Activated T-helper 2 cell treated with anti-CD3 and anti-CD28 coated beads, Interferon-gamma antibody, Interleukin-2, Interleukin-4, amounts not matched to agents 10 μg/mL and 5 μg/mL and 100 μg/mL, durations not matched to agents 14 hours and 24 hours and 36 hours (primary cell): ENCODE results near the gene CLIP4. TPM values are rescaled to one million over a fixed set of nuclear protein-coding genes. Genes with fewer than 3 reads are reported as not detected.

Source experiments
- DNase-seq: peaks from one replicate; pipeline ENCODE4 v3.0.0; 2021; ENCODE audit warnings: low spot score
- H3K27ac Mint-ChIP-seq: one replicate; pipeline ENCODE4 v1.8.0; 2021; ENCODE audit warnings: mixed read lengths
- H3K27me3 Mint-ChIP-seq: one replicate; pipeline ENCODE4 v1.8.0; 2021; ENCODE audit warnings: low read depth, mixed read lengths
- H3K36me3 Mint-ChIP-seq: one replicate; pipeline ENCODE4 v1.8.0; 2021; ENCODE audit warnings: low read depth, mixed read lengths
- H3K4me1 Mint-ChIP-seq: one replicate; pipeline ENCODE4 v1.8.0; 2021; ENCODE audit warnings: low read depth, mixed read lengths
- H3K4me3 Mint-ChIP-seq: one replicate; pipeline ENCODE4 v1.8.0; 2021; ENCODE audit warnings: low read depth, mild to moderate bottlenecking, moderate library complexity, mixed read lengths
- H3K9me3 Mint-ChIP-seq: one replicate; pipeline ENCODE4 v1.8.0; 2021; ENCODE audit warnings: mixed read lengths
- intact Hi-C: fragments of 100-400 bp; cut with micrococcal nuclease; formaldehyde crosslinking; loops from one replicate; pipeline ENCODE4 v1.15.1; 2023
- total RNA-seq: library from RNA; stranded (reverse); gene quantifications from 2 replicates; pipeline ENCODE4 v1.2.3, GENCODE V29; 2022

CLIP4 gene
- total RNA-seq, 1 donor from 2014 or later, result 21.5 TPM

GRCh38 chr2:29209551-29209950 is 94.3 kb downstream of the CLIP4 start:
- intact Hi-C loops, result no loop called here
- Mint-ChIP-seq H3K4me3 (no peak overlapping the region), H3K9me3 (no peaks in the 10 kb centered on the region), H3K4me1 (no peaks in the 10 kb centered on the region), H3K27me3 (peaks cover 2% of the 10 kb centered on the region), H3K27ac (no peak overlapping the region), H3K36me3 (no peaks in the 10 kb centered on the region)
- DNase-seq, result no peak

GRCh38 chr2:29212009-29212408 is 96.8 kb downstream of the CLIP4 start:
- H3K4me3 Mint-ChIP-seq, result no peak overlapping the region
- intact Hi-C loops, result no loop called here

GRCh38 chr2:29213888-29214291 is 98.7 kb downstream of the CLIP4 start:
- intact Hi-C loops, result no loop called here
- Mint-ChIP-seq H3K27me3 (peaks cover 2% of the 10 kb centered on the region), H3K4me3 (no peak overlapping the region), H3K4me1 (no peaks in the 10 kb centered on the region), H3K27ac (no peak overlapping the region), H3K9me3 (no peaks in the 10 kb centered on the region), H3K36me3 (no peaks in the 10 kb centered on the region)
- DNase-seq, result no peak

More at GRCh38 chr2:29212009-29212408, 96.8 kb downstream of the CLIP4 start:
- Mint-ChIP-seq H3K27ac (no peak overlapping the region), H3K27me3 (peaks cover 2% of the 10 kb centered on the region), H3K36me3 (no peaks in the 10 kb centered on the region), H3K4me1 (no peaks in the 10 kb centered on the region), H3K9me3 (no peaks in the 10 kb centered on the region)
- no peak for DNase-seq

- DNase-seq, result no peak
- H3K36me3 Mint-ChIP-seq, result no peaks in the 10 kb centered on the region
Observed at GRCh38 chr2:29215073-29215472, 99.9 kb downstream of the CLIP4 start.

GRCh38 chr2:29215739-29216608 is 100.8 kb downstream of the CLIP4 start:
- H3K27ac Mint-ChIP-seq, result no peak overlapping the region
- no peaks in the 10 kb centered on the region for H3K36me3 Mint-ChIP-seq
- no peak overlapping the region for H3K4me3 Mint-ChIP-seq
- intact Hi-C loops, result no loop called here
- H3K27me3 Mint-ChIP-seq, result peaks cover 2% of the 10 kb centered on the region
- H3K9me3 Mint-ChIP-seq, result no peaks in the 10 kb centered on the region
- DNase-seq, result no peak
- H3K4me1 Mint-ChIP-seq, result no peaks in the 10 kb centered on the region

More at GRCh38 chr2:29215073-29215472, 99.9 kb downstream of the CLIP4 start:
- peaks cover 2% of the 10 kb centered on the region for H3K27me3 Mint-ChIP-seq
- no peaks in the 10 kb centered on the region for H3K9me3 Mint-ChIP-seq
- intact Hi-C loops, result no loop called here
- H3K4me3 Mint-ChIP-seq, result no peak overlapping the region
- H3K4me1 Mint-ChIP-seq, result no peaks in the 10 kb centered on the region
- H3K27ac Mint-ChIP-seq, result no peak overlapping the region

- Mint-ChIP-seq H3K36me3 (no peaks in the 10 kb centered on the region), H3K9me3 (no peaks in the 10 kb centered on the region), H3K4me1 (no peaks in the 10 kb centered on the region), H3K4me3 (no peak overlapping the region), H3K27ac (no peak overlapping the region), H3K27me3 (peaks cover 2% of the 10 kb centered on the region)
- DNase-seq, result no peak
- intact Hi-C loops, result no loop called here
Observed at GRCh38 chr2:29216609-29216909, 101.3 kb downstream of the CLIP4 start.

- Mint-ChIP-seq H3K27ac (no peak overlapping the region), H3K4me3 (no peak overlapping the region), H3K27me3 (no peaks in the 10 kb centered on the region), H3K36me3 (no peaks in the 10 kb centered on the region), H3K9me3 (no peaks in the 10 kb centered on the region), H3K4me1 (no peaks in the 10 kb centered on the region)
- intact Hi-C loops, result no loop called here
- DNase-seq, result no peak
Observed at GRCh38 chr2:29218071-29218470, 102.9 kb downstream of the CLIP4 start.

- no peaks in the 10 kb centered on the region for H3K4me1 Mint-ChIP-seq
- intact Hi-C loops, result no loop called here
- no peaks in the 10 kb centered on the region for H3K27me3 Mint-ChIP-seq
- H3K4me3 Mint-ChIP-seq, result no peak overlapping the region
- no peak overlapping the region for H3K27ac Mint-ChIP-seq
- no peaks in the 10 kb centered on the region for H3K9me3 Mint-ChIP-seq
- no peaks in the 10 kb centered on the region for H3K36me3 Mint-ChIP-seq
- no peak for DNase-seq
Observed at GRCh38 chr2:29218550-29219125, 103.4 kb downstream of the CLIP4 start.

- Mint-ChIP-seq H3K36me3 (no peaks in the 10 kb centered on the region), H3K9me3 (no peaks in the 10 kb centered on the region), H3K4me1 (no peaks in the 10 kb centered on the region), H3K4me3 (no peak overlapping the region), H3K27me3 (no peaks in the 10 kb centered on the region), H3K27ac (no peak overlapping the region)
- intact Hi-C loops, result no loop called here
- DNase-seq, result no peak
Observed at GRCh38 chr2:29219374-29219773, 104.2 kb downstream of the CLIP4 start.

- H3K9me3 Mint-ChIP-seq, result no peaks in the 10 kb centered on the region
- H3K27me3 Mint-ChIP-seq, result no peaks in the 10 kb centered on the region
- intact Hi-C loops, result no loop called here
- DNase-seq, result no peak
- no peak overlapping the region for H3K27ac Mint-ChIP-seq
- H3K4me3 Mint-ChIP-seq, result no peak overlapping the region
- no peaks in the 10 kb centered on the region for H3K36me3 Mint-ChIP-seq
- H3K4me1 Mint-ChIP-seq, result no peaks in the 10 kb centered on the region
Observed at GRCh38 chr2:29220506-29221270, 105.5 kb downstream of the CLIP4 start.

- Mint-ChIP-seq H3K27ac (no peak overlapping the region), H3K27me3 (no peaks in the 10 kb centered on the region), H3K9me3 (no peaks in the 10 kb centered on the region), H3K36me3 (no peaks in the 10 kb centered on the region), H3K4me3 (no peak overlapping the region), H3K4me1 (no peaks in the 10 kb centered on the region)
- intact Hi-C loops, result no loop called here
- no peak for DNase-seq
Observed at GRCh38 chr2:29222381-29223179, 107.4 kb downstream of the CLIP4 start.

GRCh38 chr2:29223257-29223656 is 108.0 kb downstream of the CLIP4 start:
- H3K27me3 Mint-ChIP-seq, result no peaks in the 10 kb centered on the region
- DNase-seq, result no peak
- H3K36me3 Mint-ChIP-seq, result no peaks in the 10 kb centered on the region
- H3K27ac Mint-ChIP-seq, result no peak overlapping the region
- H3K9me3 Mint-ChIP-seq, result no peaks in the 10 kb centered on the region
- H3K4me1 Mint-ChIP-seq, result no peaks in the 10 kb centered on the region
- H3K4me3 Mint-ChIP-seq, result no peak overlapping the region
- intact Hi-C loops, result no loop called here
